HEK293 (cell line): ENCODE data around the gene HCRTR2.
"Not testable (repeated sequence)": the region's sequence is repeated elsewhere in the genome, so short reads cannot be mapped to it uniquely, and the experiment has no call there.

Experiments used
- KLF16 ChIP-seq: fragments of 450-650 bp; formaldehyde crosslinking; IDR thresholded peaks from 2 replicates; pipeline ENCODE4 v1.5.1; 2017; ENCODE audit warnings: missing biosample characterization, missing genetic modification characterization
- ZNF391 ChIP-seq: fragments of 450-650 bp; formaldehyde crosslinking; IDR thresholded peaks from 2 replicates; pipeline ENCODE4 v1.5.1; 2016; ENCODE audit warnings: low read depth, missing biosample characterization, missing genetic modification characterization, borderline replicate concordance
- ZNF558 ChIP-seq: fragments of 450-650 bp; formaldehyde crosslinking; IDR thresholded peaks from 2 replicates; pipeline ENCODE4 v1.5.1; 2016; ENCODE audit warnings: missing biosample characterization, missing genetic modification characterization
- ZNF626 ChIP-seq: fragments of 450-650 bp; sonication (Bioruptor Pico); formaldehyde crosslinking; IDR thresholded peaks from 2 replicates; pipeline ENCODE4 v1.5.1; 2018; ENCODE audit warnings: missing biosample characterization, missing genetic modification characterization, inconsistent platforms
- TF ChIP-seq, protein P1 (sequence below): IDR thresholded peaks from 2 replicates; pipeline ENCODE4 v1.6.1; 2011; ENCODE audit warnings: mild to moderate bottlenecking, low read depth, low read length, borderline replicate concordance
- TF ChIP-seq, protein P2 (sequence below): fragments of 450-650 bp; formaldehyde crosslinking; IDR thresholded peaks from 2 replicates; pipeline ENCODE4 v1.5.1; 2016; ENCODE audit warnings: missing biosample characterization, missing genetic modification characterization, borderline replicate concordance
- TF ChIP-seq, protein P3 (sequence below): fragments of 450-650 bp; formaldehyde crosslinking; IDR thresholded peaks from 2 replicates; pipeline ENCODE4 v1.5.1; 2016; ENCODE audit warnings: missing biosample characterization, missing genetic modification characterization

DNA sequence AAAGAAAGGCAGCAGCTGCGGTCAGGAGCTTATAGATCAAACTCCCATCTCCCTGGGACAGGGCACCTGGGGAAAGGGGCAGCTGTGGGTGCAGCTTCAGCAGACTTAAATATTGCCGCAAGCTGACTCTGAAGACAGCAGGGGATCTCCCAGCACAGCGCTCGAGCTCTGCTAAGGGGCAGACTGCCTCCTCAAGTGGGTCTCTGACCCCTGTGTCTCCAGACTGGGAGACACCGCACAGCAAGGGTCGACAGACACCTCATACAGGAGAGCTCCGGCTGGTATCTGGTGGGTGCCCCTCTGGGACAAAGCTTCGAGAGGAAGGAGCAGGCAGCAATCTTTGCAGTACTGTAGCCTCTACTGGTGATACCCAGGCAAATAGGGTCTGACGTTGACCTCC, 15.5 kb upstream of the HCRTR2 start:
- not testable (repeated sequence) for TF ChIP-seq ZNF558 (tag by site-specific recombination); KLF16; ZNF626 (tag by site-specific recombination); ZNF391
- TF ChIP-seq, protein P1, sequence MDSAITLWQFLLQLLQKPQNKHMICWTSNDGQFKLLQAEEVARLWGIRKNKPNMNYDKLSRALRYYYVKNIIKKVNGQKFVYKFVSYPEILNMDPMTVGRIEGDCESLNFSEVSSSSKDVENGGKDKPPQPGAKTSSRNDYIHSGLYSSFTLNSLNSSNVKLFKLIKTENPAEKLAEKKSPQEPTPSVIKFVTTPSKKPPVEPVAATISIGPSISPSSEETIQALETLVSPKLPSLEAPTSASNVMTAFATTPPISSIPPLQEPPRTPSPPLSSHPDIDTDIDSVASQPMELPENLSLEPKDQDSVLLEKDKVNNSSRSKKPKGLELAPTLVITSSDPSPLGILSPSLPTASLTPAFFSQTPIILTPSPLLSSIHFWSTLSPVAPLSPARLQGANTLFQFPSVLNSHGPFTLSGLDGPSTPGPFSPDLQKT, result not testable (repeated sequence)
- TF ChIP-seq, protein P2, sequence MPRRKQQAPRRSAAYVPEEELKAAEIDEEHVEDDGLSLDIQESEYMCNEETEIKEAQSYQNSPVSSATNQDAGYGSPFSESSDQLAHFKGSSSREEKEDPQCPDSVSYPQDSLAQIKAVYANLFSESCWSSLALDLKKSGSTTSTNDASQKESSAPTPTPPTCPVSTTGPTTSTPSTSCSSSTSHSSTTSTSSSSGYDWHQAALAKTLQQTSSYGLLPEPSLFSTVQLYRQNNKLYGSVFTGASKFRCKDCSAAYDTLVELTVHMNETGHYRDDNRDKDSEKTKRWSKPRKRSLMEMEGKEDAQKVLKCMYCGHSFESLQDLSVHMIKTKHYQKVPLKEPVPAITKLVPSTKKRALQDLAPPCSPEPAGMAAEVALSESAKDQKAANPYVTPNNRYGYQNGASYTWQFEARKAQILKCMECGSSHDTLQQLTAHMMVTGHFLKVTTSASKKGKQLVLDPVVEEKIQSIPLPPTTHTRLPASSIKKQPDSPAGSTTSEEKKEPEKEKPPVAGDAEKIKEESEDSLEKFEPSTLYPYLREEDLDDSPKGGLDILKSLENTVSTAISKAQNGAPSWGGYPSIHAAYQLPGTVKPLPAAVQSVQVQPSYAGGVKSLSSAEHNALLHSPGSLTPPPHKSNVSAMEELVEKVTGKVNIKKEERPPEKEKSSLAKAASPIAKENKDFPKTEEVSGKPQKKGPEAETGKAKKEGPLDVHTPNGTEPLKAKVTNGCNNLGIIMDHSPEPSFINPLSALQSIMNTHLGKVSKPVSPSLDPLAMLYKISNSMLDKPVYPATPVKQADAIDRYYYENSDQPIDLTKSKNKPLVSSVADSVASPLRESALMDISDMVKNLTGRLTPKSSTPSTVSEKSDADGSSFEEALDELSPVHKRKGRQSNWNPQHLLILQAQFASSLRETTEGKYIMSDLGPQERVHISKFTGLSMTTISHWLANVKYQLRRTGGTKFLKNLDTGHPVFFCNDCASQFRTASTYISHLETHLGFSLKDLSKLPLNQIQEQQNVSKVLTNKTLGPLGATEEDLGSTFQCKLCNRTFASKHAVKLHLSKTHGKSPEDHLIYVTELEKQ, result not testable (repeated sequence)
- TF ChIP-seq, protein P3, sequence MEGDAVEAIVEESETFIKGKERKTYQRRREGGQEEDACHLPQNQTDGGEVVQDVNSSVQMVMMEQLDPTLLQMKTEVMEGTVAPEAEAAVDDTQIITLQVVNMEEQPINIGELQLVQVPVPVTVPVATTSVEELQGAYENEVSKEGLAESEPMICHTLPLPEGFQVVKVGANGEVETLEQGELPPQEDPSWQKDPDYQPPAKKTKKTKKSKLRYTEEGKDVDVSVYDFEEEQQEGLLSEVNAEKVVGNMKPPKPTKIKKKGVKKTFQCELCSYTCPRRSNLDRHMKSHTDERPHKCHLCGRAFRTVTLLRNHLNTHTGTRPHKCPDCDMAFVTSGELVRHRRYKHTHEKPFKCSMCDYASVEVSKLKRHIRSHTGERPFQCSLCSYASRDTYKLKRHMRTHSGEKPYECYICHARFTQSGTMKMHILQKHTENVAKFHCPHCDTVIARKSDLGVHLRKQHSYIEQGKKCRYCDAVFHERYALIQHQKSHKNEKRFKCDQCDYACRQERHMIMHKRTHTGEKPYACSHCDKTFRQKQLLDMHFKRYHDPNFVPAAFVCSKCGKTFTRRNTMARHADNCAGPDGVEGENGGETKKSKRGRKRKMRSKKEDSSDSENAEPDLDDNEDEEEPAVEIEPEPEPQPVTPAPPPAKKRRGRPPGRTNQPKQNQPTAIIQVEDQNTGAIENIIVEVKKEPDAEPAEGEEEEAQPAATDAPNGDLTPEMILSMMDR (tag by site-specific recombination), result not testable (repeated sequence)
